ENCODE data around the gene SOHLH1.

DNA sequence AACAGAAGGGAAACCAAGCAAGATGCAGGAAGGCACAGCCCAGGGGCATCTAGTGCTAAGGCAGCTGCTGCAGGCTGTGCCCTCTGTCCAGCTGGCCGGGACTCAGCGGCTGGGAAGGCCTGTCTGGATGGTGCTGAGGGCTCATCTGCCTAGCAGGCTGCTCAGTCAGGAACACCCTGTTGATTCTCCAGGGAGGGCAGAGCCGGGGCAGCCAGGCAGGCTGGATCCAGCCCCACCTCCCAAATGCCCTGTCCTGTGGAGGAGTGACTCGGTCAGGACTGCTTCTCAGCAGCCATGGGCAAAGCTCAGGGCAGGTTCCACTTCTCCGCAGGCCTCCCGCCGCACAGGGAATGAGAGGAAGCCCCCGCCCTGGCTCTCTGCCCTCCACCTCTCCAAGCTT is 44.0 kb downstream of the SOHLH1 start:
- TF ChIP-seq SP1 (IDR thresholded peaks at IDR 0.05) (no peak), ELF4 (IDR thresholded peaks at IDR 0.05) (no peak), ZNF384 (IDR thresholded peaks at IDR 0.05) (no peak), NFRKB (IDR thresholded peaks at IDR 0.05) (no peak), FOXK2 (IDR thresholded peaks at IDR 0.05) (no peak), TARDBP (IDR thresholded peaks at IDR 0.05) (no peak), BHLHE40 (IDR thresholded peaks at IDR 0.05; ENCODE audit: borderline replicate concordance) (no peak), CTBP1 (IDR thresholded peaks at IDR 0.05; ENCODE audit: borderline replicate concordance) (no peak)
- TF ChIP-seq, protein P1, sequence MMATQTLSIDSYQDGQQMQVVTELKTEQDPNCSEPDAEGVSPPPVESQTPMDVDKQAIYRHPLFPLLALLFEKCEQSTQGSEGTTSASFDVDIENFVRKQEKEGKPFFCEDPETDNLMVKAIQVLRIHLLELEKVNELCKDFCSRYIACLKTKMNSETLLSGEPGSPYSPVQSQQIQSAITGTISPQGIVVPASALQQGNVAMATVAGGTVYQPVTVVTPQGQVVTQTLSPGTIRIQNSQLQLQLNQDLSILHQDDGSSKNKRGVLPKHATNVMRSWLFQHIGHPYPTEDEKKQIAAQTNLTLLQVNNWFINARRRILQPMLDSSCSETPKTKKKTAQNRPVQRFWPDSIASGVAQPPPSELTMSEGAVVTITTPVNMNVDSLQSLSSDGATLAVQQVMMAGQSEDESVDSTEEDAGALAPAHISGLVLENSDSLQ (IDR thresholded peaks at IDR 0.05) = no peak

Measured in HEK293T (cell line).